Vagina (tissue), 2 donors: ENCODE results near the gene SLC6A13.

Experiments
- CTCF ChIP-seq, 3 experiments: fragments of 450-650 bp in 2 of 3; fragments of 200-600 bp in 1 of 3; sonication (generic) in 1 of 3; IDR thresholded peaks; one replicate each; pipeline ENCODE4 v1.5.1; 2017 to 2019; ENCODE audit warnings: antibody characterized with exemption in 3 of 3, mild to moderate bottlenecking in 2 of 3, moderate library complexity in 2 of 3
- POLR2A ChIP-seq, 2 donors: fragments of 450-650 bp; IDR thresholded peaks; one replicate each; pipeline ENCODE4 v1.6.1; 2017; ENCODE audit warnings: antibody characterized with exemption in 2 of 2, mild to moderate bottlenecking in 2 of 2, moderate library complexity in 2 of 2
- POLR2AphosphoS5 ChIP-seq, 2 donors: sonication (generic); formaldehyde crosslinking; IDR thresholded peaks; one replicate each; pipeline ENCODE4 v1.9.0; 2017; ENCODE audit warnings: antibody characterized with exemption in 2 of 2, mild to moderate bottlenecking in 2 of 2, low read depth in 1 of 2; ENCODE audit not compliant: insufficient read depth in 1 of 2

- TF ChIP-seq POLR2AphosphoS5 (IDR thresholded peaks at IDR 0.05; ENCODE audit: insufficient read depth in 1 of 2, low read depth in 1 of 2): no peak
- TF ChIP-seq POLR2A (IDR thresholded peaks at IDR 0.05): no peak
- TF ChIP-seq CTCF (IDR thresholded peaks at IDR 0.05): no peak
These were observed 24.1 kb upstream of the SLC6A13 start for GRCh38 chr12:286531-287300.
